ENCODE results near the gene EPN3.

The EPN3 gene

GRCh38 chr17:50551433-50551815 lies 18.9 kb downstream of the EPN3 start:
- DNase-seq = no peak

DNA sequence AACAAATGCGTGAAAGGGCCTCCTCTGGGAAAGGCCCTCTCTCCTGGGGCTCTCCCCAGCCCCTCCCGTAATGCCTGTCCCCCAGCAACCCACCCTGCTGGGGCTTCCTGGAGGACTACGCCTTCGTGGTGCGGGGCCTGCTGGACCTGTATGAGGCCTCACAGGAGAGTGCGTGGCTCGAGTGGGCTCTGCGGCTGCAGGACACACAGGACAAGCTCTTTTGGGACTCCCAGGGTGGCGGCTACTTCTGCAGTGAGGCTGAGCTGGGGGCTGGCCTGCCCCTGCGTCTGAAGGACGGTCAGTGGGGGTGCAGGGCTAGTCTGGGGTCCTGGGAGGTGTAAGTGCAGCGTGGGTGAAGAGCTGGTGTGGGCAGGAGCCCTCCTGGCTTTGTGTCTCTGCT lies 19.3 kb downstream of the EPN3 start:
- no peak for DNase-seq

GRCh38 chr17:50554201-50554600 lies 21.7 kb downstream of the EPN3 start:
- no peak for DNase-seq

GRCh38 chr17:50556803-50557202 lies 24.3 kb downstream of the EPN3 start:
- no peak for DNase-seq

GRCh38 chr17:50557630-50558029 lies 25.1 kb downstream of the EPN3 start:
- no peak for DNase-seq

DNA sequence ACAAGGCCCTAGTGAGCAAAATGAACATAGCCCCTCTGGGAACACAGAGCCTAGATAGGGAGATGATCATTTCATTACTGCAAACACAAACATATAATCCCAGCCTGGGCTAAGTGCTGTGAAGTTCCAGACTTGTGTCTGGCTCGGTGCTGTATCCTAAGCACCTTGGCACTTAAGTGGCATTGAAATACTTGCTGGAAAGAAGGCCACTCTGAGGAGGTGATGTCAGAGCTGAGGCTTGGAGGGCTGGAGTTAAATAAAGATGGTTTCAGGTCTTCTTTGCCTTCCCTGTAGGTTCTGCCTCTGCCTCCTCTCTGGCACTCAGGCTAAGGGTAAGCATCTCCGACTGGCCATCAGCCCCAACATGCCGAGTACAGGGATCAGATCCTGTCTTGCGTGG lies 25.6 kb downstream of the EPN3 start:
- no peak for DNase-seq

DNA sequence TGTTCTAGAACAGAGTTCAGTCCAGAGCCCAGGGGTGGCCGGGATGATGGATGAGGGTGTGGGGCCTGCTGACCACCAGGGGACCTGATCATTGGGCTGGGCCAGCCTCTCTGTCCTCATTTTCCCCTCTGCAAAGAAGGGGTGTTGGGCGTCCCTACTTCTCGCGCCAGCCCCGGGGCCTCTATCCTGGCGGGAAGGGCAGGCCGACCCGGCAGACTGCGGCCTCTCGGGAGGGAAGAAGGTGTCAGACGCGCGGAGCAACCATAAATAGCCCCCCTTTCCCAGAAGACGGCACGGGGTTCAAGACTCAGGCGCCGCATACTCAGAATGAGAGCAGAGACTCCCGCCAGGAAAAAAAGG lies 26.0 kb downstream of the EPN3 start:
- no peak for DNase-seq

GRCh38 chr17:50558941-50559614 lies 26.5 kb downstream of the EPN3 start:
- DNase-seq = no peak

DNA sequence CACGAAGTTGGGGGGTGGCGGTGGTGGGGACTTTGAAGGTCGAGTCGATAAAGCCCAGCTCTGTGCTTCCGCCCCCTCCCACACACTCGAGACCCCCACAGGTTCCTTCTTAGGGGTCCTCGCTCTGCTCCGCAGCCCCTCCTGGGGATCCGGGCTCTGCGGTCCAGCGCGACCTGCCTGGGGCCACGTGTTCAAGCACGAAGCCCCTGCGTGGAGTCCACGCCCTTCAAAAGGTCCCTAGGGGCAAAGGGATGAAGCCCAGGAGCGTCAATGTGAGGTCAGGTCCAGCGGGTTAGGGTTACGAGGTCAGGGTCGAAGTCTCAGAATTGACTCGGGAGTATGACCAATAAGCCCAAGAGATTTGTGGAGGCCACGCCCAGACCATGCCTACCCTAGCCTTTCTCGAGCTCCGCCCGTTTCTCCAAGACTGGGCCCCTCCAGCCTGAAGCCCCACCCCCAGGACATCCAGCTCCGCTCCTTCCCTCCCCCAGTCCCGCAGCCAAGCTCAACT lies 27.2 kb downstream of the EPN3 start:
- DNase-seq = peak in 1 of 2 experiments; percentile 18

DNA sequence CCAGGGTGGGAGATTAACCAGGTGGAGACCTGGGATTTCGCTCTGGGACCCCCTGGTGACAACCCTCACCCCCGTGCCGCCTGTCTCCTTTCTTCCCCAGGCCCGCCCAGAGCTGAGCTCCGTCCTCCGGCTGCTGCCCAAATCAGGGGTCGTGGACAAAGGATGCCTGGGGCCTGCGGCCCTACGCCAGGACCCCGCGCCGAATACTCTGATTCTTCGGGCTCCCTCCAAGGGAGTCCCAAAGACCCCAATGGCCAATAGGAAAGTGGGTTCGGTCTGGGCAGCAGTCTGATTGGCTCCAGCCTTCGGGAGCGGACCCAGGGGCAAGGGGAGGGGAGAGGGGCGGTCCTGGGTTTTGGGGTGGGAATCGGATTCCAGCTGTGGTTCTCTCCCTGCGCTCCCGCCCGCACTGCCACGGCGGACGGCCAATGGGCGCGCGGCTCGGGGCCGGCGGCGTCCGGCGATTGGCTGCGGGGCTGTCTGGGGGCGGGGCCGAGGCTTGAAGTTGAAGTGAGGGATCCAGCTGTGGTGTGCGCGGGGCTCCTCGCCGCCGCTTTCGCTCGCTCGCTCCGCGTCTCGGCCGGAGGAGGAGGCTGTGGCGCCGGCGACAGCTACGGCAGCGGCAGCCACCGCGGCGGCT lies 27.8 kb downstream of the EPN3 start, which contains the start of gene CACNA1G:
TSS of gene CACNA1G (plus strand) at position 531 of the 640 bp plus-strand sequence. CDS start 745 bp downstream, outside the sequence.
- peak; percentile 66 to 73 for DNase-seq

DNA sequence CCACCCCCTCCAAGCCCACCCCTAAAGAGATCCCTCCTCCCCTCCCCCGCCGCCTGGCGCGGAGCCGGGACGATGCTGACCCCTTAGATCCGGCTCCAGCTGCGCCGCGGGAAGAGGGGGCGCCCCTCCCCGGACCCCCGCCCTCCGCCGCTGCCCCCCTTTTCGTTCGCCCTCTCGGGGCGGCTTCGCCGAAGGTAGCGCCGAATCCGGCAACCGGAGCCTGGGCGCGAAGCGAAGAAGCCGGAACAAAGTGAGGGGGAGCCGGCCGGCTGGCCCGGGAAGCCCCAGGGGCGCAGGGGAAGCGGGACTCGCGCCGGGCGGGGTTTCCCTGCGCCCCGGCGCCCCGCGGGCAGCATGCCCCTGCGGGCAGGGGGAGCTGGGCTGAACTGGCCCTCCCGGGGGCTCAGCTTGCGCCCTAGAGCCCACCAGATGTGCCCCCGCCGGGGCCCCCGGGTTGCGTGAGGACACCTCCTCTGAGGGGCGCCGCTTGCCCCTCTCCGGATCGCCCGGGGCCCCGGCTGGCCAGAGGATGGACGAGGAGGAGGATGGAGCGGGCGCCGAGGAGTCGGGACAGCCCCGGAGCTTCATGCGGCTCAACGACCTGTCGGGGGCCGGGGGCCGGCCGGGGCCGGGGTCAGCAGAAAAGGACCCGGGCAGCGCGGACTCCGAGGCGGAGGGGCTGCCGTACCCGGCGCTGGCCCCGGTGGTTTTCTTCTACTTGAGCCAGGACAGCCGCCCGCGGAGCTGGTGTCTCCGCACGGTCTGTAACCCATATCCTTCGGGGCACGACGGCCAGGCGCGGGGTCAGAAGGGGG lies 28.6 kb downstream of the EPN3 start:
- no peak for DNase-seq

DNA sequence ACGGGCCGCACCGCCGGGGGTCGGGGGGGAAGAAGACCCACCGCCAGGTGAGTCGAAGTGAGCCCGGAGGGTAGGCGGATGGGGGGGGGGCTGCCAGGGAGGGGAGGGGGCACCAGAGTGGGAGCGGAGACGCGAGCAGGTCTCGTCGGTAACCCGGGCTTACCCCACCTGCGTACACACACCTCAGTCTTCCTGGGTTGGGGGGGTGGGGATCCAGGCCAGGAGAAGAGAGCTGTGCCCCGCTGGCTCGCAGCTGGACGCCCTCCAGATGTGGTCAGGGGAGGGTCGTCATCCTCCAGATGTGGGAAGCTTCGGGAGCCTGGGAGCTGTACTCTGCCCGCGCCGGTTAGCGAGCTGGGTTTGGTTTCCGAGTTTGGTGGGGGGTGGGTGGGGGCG lies 29.2 kb downstream of the EPN3 start:
- no peak for DNase-seq

GRCh38 chr17:50562242-50563091 lies 29.9 kb downstream of the EPN3 start:
- no peak for DNase-seq

DNA sequence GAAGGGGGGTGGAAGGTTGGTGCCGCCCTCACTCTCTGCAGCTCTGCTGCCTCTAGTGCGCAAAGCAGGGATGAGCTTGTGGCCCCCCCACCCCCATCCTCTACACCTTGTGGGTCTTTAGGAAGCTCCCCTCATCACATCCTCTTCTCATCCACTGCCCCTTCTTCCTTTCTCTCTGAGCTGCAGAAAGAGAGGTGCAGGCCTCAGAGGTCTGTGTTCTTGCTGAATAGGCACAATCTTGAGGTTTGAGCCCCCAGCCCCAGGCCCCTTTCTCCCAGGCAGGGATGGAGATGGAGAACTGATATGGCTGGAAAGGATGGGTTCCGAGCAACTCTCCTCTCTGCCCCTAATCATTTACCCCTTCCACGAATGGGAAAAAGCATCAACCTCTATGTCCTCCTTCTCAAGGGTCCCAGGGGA lies 30.6 kb downstream of the EPN3 start:
- no peak for DNase-seq

GRCh38 chr17:50564916-50565315 lies 32.4 kb downstream of the EPN3 start:
- DNase-seq = no peak

GRCh38 chr17:50565402-50566350 lies 33.1 kb downstream of the EPN3 start:
- DNase-seq = no peak

DNA sequence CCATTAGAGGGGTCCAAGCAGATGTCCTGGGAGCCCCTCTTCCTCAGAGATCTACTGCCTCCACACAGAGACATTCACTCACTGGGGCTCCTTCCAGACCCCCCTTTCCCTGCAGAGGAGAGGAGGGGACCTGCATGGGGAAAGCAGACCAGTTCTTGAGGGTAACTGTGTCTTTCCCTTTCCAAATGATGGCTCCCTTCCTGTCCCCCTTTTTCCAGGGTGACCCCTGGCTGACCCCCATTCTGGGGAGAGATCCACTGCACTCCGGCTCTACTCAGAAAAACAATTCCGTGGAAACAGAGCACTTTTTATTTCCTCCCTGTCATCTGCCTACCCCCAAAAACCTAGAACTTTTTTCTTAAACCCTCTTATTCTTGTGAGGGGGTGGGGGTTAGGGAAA lies 34.4 kb downstream of the EPN3 start:
- no peak for DNase-seq

DNA sequence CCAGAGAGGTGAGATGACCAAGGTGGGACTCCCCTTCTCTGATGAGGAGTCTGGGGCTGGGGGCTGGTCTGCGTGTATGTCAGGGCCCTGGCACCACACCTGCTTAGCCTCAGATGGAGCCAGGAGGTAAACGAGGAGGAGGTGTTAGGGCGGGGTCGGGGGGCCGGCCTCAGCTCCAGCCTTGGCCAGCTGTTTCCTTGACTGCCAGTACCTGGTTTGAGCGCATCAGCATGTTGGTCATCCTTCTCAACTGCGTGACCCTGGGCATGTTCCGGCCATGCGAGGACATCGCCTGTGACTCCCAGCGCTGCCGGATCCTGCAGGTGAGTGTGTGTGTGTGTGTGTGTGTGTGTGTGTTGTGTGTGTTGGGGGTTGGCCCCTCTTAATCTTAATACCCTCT lies 36.1 kb downstream of the EPN3 start:
- no peak for DNase-seq

- DNase-seq = no peak
Measured at GRCh38 chr17:50569592-50569991, 37.1 kb downstream of the EPN3 start.

DNA sequence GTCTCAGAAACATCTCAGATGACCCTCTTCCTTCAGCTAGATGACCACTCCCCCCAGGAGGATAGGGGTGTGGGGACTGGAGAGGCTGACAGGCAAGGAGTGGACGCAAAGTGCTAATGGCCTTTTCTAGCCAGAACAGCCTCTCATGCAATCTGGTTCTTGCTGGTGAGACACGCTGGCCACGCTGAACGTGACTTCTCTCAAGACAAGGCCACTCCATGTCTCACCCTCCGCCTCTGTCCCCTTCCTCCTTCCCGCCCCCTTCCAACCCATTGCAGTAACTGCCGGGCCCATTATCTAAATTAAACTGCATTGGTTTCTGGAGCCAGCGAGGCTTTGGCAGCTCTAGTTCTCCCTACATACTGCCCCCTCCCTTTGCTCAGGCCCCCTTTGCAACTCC lies 37.5 kb downstream of the EPN3 start:
- no peak for DNase-seq

DNA sequence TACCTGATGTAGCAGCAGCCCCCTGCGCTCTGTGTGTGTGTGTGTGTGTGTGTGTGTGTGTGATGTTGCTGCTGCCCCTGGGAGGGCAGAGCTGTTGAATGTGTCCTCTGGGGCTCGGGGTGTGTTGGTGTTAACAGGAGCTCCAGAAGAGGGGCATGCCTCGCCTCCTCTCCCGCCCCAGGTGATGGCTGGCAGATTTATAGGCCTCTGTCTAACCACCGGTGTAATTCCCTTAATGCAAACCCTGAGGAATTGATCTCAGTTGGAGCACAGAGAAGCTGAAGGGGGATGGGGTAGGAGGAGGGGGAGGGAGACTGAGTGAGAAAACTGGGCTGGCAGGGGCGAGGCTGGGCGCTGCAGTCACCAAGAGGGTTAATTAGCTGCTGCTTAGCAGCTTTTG lies 38.0 kb downstream of the EPN3 start:
- no peak for DNase-seq

DNA sequence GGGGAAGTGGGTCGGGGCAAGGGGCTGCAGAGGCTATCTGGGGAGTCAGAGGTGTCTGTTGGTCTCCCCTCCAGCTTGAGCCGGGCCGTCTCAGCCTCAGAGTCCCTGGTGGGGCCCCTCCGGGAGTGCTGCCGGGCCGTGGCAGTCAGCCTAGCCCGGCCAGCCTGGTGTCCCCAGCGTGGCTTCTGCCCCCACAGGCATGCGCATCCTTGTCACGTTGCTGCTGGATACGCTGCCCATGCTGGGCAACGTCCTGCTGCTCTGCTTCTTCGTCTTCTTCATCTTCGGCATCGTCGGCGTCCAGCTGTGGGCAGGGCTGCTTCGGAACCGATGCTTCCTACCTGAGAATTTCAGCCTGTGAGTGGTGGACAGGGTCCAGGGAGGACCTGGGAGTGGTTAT lies 39.1 kb downstream of the EPN3 start:
- no peak for DNase-seq
